ENCODE data around the gene AP3B1.
"Not testable (repeated sequence)": the region's sequence is repeated elsewhere in the genome, so short reads cannot be mapped to it uniquely, and the experiment has no call there.

AP3B1 gene

DNA sequence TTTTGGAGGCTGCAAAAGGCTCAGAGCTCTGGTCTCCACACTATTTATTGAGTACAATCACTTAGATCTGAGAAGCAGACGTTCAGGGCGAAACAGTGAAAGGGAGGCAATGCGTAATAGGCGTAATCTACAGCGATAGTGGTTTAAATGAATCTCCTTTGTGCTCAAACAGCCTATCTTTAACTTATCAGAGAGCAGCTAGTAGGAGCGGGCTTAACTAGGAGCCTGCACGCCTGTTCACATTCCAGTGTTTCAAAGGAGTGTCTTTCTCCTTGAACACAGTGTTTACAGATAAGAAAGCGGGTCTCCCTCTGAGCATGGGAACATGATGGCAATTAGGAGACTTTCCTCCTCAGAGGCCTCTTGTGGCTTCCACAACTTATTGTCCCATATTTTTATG, 49.4 kb downstream of the AP3B1 start:
- DNase-seq (ENCODE audit: low spot score), result no peak

DNA sequence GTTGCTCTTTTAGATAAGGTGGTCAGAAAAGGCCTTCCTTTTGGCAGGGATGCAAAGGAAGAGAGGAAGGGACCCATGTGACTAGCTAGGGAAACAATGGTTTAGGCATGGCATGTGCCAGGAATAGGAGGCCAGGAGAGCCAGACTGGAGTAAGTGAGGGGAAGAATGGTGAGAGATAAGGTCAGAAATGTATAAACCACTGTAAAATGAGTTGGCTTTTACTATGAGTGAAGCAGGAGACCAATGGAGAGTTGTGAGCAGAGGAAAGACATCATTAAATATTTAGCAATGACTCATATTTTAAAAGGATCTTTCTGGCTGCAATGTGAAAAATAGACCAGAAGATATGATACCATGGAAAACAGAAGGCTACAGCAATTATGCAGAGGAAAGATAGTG, 50.9 kb downstream of the AP3B1 start:
- no peak for DNase-seq (ENCODE audit: low spot score)

DNA sequence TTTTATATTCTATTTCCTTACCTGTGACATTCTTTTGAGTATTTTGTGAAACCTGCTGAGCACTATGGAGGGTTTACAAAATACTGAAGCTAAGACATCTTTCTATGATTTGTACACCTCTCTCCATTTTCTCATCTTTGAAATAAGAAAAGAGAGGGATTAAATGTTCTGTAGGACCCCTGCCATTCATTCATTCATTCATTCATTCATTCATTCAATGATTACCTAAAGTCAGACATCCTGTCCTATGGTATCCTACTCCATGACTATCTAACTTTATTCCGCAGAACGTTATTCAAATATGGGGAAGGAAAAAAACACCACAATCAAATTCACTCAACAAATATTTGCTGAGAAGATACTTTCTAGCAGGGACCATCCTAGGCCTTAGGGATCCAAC, 51.4 kb downstream of the AP3B1 start:
- DNase-seq (ENCODE audit: low spot score), result no peak

DNA sequence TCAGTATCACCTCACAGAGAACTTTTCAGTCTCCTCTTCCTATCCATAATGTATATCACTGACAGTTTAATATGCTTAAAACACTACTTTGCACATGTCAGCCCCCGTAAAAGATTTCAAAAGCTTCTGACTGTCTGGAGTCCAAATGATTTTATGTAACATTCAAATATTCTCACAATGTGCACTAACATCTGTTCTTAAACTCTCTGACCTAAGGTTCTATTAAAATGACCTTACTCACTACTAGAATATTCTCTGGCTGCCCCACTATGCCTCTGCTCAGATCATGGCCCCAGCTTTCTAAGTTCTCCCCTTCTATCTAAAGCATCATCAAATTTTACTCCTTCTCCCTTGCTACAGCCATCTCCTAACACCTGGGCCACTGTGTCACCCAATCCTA, 52.5 kb downstream of the AP3B1 start:
- DNase-seq (ENCODE audit: low spot score), result no peak

DNA sequence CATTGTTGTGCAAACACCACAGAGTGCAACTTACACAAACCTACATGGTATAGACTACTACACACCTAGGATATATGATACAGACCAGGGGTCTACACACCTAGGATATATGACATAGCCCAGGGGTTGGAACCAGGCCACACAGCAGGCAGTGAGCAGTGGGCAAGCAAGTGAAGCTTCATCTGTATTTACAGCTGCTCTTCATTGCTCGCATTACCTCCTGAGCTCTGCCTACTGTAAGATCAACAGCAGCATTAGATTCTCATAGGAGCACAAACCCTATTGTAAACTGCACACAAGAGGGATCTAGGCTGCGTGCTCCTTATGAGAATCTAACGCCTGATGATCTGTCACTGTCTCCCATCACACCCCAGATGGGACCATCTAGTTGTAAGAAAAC, 56.6 kb downstream of the AP3B1 start:
- DNase-seq (ENCODE audit: low spot score), result no peak

DNA sequence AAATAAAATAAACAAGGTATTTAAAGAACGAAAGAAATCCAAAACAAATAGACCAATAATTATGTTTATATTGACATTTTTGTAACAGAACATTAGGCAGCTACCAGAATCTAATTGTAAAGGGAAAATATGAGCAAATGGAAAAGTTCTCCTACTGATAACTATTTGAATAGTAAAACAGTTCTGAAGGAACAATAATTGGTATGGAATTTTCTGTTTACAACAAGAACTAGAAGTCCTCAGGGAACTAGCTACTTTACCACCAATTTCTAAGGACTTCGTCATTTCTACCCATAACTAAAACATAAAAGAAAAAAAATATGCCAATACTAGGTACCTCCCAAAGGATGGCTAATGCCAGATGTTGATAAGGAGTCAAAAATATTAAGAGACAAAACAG, 58.5 kb downstream of the AP3B1 start:
- no peak for DNase-seq (ENCODE audit: low spot score)

DNA sequence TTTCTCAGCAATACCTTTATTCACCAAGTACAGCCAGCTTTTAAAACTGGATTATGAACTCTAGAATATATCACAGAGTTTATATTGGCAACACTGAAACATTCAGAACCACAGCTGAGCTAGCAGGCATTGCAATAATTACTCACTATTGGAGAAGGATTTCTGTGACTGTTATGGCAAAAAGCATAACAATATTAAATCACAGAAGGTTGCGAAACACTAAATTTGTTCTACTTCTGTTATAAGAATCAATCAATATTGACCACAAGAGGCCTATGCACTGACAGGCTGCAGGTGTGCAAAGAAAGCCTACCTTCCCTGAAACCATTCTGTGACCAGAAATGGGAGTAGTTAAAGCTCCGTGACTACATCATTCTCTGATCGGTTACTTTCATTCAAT, 59.2 kb downstream of the AP3B1 start:
- no peak for DNase-seq (ENCODE audit: low spot score)

DNA sequence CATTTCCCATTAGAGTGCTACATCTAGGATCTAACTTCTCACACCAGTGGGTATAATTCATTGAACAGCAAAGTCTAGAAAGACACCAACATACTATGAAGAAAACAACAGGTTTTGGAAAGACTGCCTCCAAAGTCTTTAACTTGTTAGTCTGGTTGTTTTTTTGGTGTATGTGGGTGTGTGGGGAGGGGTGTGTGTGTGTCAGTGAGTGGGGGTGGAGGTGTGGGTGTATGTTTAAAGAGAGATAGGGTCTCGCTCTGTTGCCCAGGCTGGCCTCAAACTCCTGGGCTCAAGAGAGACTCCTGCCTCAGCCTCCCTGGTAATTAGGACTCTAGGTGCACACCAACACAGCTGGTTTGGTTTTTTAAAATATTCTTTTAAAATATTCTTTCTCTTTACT, 59.7 kb downstream of the AP3B1 start:
- DNase-seq (ENCODE audit: low spot score), result no peak

DNA sequence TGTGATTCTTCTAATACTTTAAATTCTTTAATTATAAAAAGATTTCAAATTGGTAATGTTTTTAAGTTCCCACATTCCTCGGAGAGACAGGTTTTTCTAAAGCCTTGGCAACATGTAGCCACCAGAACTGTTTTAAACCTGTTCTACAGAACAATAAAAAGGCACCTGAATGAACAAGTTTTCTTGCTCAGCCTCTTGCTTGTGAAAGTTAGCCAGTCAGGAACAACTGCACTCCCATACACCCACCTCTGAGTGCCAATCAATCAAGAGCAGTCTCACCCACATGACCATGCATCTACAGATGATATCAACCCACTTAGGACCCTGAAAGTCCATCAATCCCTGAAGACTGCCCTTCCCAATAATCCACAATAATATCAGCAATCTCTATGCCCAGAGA, 62.3 kb downstream of the AP3B1 start:
- no peak for DNase-seq (ENCODE audit: low spot score)

DNA sequence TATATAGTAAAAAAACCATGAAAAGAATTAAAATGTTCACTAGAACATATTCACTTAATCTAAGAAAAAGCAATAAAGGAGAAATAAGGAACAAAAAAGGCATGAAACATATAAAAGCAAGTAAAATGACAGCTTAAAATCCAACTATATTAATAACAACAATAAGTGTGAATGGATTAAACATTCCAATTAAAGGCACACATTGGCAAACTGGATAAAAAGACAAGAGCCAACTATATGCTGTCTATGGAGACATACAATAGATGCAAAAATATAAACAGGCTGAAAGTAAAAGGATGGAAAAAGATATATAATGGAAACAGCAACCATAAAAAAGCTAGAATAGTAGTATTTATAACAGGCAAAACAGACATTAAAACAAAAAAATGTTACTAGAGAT, 70.1 kb downstream of the AP3B1 start:
- no peak for DNase-seq (ENCODE audit: low spot score)

DNA sequence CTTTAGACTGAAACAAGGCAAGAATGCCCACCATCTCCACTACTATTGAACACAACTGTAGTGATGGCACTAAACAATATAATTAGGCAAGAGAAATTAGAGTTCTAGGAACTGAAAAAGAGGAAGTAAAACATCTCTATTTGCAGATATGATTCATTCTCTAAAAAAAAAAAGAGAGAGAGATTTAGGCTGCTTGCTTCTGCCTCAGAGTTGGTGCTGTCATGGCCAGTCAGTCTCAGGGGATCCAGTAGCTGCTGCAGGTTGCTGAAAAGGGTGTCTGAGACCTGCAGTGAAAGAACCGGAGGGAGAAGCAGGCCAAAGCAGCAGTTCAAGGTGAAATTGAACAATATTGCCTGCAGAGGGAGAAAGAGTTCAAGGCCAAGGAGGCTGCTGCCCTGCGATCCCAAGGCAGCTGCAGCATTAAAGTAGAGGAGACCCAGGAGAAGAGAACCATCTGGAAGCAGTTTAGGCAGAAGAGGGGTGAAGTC, 72.5 kb downstream of the AP3B1 start:
- DNase-seq (ENCODE audit: low spot score), result peak; percentile 60

DNA sequence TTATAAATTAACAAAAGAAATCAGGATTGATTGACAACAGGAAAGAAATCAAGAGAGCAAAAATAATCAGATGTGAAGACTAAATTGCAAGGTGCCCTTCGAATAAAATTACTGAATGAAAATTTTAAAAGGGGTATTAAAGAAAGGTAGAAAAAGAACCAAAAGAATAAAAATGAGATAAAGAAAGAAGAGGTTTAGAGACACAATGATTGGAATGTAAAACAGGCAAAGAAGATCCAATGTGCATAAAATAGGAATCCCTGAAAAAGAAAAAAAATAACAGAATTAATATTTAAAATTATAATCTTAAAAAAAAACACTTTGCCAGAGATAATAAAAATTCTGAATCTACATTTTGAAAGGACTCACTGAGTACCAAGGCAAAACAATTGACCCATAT, 73.0 kb downstream of the AP3B1 start:
- no peak for DNase-seq (ENCODE audit: low spot score)

DNA sequence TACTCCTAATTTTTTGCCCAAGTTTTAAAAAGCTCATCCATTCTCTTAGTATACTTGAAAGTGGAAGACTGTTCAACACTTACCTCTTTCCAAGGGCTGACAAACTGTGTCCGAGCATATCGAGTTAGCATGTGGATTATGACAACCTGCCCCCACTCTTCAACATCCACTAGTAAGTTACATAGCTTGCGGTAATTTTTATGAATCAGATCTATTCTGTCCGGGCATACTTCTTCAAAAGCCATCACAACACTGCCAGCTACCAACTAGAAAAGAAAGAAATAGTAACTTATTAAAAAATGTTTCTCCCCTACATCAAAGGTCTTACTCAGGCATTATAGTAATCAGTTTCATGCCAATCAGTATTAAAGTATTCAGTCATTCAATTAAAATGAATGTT, 78.5 kb downstream of the AP3B1 start:
- DNase-seq (ENCODE audit: low spot score), result no peak

DNA sequence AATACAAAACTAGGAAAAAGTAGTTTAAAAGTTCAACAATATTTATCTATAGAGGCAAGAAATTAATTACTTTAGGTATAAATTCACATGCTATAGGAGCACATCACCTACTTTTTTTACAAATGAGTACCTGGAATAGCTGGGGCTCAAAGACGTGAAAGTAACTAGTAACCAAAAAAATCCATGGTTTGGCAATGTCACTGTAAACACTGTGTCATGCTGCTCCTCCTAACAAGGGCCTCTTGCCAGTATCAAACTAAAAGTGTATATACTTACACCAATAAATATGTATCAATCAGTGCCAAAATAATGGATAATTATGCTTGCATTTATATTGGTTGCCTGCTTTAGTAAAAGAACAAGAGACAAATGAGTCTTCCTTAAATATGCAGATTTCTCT, 78.9 kb downstream of the AP3B1 start:
- no peak for DNase-seq (ENCODE audit: low spot score)

DNA sequence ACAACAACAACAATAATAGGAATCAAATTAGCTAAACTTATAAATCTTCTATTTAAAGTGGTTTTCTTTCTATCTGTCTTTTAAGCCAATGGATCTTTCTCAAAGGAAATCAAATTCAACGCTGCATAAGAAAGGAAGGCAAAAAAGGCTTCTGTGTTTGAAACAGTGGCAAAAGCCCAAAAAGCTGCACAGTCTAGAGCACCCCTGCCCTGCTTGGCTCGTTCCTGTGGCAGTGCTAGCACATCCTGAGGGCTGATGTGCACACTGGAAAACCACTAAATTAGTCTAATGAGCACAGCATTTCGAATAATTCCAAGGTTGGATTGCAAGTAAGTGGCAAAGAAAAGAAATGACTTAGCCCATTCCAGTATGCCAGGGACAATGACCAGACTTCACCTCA, 80.7 kb downstream of the AP3B1 start:
- no peak for DNase-seq (ENCODE audit: low spot score)

DNA sequence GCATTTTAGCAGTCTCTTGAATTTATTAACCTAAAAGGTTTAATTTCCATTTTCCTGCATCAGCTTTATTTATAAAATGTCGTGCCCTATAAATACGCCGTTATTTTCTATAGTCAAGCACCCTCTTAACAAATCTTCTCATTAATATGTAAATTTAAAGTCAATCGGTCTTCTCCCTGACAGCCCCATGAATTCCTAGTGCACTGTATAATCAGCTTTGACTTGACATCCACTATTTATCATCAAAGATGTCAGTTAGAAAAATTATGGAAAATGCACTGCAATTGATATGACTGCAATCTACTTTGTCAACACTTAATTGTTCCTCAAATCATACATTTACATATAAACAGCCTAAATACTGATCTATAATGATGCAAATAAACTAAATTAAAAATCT, 83.4 kb downstream of the AP3B1 start:
- DNase-seq (ENCODE audit: low spot score), result no peak

DNA sequence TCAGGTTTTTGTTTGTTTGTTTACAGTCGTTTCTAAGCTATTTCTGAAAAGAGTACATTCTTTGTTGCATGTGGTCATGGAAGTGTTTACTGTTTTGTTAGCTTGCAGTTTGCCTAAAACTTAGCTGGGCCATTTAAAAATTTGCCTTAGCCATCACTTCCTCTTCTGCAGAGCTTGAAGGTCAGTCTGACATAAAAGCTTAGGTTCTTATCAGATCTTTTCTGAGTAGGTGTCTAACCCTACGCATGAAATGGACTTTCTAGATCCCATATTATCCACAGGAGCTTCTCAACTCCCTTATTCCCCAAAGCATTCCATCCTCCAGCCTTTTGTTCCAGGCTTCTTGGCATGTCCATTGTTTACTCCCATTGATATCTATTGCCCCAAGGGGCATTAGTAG, 90.3 kb downstream of the AP3B1 start:
- no peak for DNase-seq (ENCODE audit: low spot score)

DNA sequence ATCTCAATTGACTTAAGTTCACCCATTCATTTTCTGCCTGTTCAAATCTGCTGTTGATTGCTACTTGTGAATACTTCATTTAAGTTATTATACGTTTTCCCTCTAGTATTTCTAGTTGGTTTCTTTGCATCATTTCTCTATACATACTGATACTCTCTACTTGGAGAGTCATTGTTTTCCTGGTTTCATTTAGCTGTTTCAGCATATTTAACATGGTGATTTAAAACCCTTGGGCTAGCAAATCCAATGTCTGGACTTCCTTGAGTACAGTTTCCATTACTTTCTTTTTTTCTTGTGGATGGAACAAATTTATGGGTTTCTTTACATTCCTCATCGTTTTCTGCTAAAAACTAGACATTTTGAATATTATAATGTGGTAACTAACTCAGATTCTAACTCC, 90.7 kb downstream of the AP3B1 start:
- DNase-seq (ENCODE audit: low spot score), result no peak

DNA sequence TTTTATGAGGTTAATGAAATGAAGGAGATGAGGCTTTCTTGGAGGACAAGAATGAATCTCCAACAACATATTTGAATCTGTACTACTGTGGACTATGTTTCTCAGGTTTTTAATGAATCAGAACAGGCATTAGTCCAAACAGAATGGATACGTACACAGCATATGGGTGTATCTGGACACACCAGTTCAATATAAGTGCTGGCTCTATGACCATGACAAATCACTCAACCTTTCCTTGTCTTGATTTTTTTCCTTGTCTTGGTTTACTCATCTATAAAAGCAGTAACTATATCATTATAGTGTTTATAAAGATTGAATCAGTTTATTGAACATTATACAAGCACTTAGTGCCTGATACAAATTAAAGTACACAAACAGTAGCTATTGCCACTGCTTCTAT, 104.1 kb downstream of the AP3B1 start:
- no peak for DNase-seq (ENCODE audit: low spot score)

DNA sequence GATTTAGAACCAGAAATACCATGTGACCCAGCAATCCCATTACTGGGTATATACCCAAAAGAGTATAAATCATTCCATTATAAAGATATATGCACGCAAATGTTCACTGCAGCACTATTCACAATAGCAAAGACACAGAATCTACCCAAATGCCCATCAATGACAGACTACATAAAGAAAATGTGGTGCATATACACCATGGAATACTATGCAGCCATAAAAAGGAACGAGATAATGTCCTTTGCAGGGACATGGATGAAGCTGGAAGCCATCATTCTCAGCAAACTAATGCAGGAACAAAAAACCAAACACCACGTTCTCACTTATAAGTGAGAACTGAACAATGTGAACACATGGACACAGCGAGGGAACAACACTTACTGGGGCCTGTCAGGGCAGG, 105.8 kb downstream of the AP3B1 start:
- not testable (repeated sequence) for DNase-seq (ENCODE audit: low spot score)

DNA sequence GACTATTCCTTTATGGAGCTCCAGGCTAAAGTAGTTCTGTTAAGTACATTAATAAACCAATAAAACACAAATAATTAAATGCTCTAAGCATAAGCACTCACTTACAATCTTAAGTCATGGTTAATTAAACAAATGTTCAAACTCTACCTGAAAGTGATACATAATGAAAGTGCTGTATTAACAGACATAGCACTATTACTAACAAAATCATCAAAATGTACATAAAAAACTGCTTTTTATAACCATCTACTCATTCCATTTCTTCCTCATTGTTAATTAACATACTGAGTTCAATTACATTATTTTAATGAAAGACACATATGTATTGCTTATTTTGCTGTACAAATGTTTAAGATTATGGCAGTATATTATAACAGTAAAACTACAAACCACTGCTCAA, 107.3 kb downstream of the AP3B1 start:
- DNase-seq (ENCODE audit: low spot score), result no peak

DNA sequence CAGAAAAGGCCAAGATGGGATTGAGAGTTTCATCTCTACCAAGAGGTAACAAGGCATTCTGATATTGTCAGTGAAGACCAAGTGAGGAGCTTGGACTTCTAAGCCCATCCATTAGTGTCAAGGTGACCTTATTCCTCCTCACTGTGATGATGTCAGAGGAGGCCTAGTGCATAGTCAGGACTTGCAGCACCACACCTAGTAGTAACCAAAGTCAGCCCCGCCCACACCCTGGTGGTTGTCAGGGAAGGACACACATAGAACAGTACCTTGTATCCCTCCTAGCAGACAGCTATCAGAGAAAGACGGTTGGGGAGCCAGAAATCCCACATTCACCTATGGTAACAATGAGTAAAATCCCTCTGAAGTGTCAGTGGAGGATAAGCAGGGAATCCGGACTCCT, 111.7 kb downstream of the AP3B1 start:
- DNase-seq (ENCODE audit: low spot score), result no peak

DNA sequence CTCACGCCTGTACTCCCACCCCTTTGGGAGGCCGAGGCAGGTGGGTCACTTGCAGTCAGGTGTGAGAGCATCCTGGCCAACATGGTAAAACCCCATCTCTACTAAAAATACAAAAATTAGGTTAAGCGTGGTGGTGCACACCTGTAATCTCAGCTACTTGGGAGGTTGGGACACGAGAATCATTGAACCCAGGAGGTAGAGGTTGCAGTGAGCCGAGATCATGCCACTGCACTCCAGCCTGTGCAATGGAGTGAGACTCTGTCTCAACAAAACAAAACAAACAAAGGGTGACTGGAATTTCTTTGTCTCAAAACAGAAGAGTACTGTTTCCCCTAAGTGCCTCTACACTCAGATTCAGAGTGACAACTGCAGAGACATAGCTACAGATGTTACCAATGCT, 116.1 kb downstream of the AP3B1 start:
- DNase-seq (ENCODE audit: low spot score), result no peak

DNA sequence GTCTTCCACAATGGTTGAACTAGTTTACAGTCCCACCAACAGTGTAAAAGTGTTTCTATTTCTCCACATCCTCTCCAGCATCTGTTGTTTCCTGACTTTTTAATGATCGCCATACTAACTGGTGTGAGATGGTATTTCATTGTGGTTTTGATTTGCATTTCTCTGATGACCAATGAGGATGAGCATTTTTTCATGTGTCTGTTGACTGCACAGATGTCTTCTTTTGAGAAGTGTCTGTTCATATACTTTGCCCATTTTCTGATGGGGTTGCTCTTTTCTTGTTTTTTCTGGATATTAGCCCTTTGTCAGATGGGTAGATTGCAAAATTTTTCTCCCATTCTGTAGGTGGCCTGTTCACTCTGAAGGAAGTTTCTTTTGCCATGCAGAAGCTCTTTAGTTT, 124.2 kb downstream of the AP3B1 start:
- not testable (repeated sequence) for DNase-seq (ENCODE audit: low spot score)

DNA sequence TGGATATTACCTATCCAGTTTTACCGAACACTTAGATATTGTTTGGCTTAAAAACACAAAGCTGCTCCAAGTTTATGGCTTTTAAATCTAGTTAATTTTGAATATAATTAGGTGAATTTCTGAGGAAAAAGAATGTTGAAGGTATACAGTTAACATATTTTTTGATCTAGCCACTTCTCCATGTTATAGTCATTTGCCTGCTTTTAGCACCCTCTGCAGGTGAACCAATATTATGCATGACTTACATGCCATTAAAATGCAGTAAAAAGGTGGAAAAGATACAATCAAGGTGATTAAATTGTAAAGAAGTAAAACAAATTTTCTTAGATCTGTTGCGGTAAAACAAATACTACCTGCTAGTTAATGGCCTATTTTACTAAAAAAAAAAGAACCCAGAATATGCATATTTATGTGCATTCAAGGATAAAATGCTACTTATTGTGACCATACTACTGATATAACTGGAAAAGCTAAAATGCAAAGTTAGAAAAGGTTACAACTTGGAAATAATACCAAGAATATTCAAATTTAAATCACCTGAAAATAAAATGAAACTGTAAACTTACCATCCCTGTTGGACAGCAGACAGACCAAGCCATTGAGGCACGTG, 132.1 kb downstream of the AP3B1 start:
- DNase-seq (ENCODE audit: low spot score), result peak; percentile 25
